GM18861 (cell line): Measurements from ENCODE around the gene APH1B.

Experiments used
- ATAC-seq: cut with Tn5 transposase; IDR thresholded peaks from one replicate; pipeline ENCODE4 v1.9.1; 2021; ENCODE audit not compliant: unreplicated experiment

APH1B gene

GRCh38 chr15:63349621-63350020 lies 72.2 kb downstream of the APH1B start:
- ATAC-seq: no peak

- ATAC-seq: no peak
Observed at GRCh38 chr15:63350178-63350621, 72.8 kb downstream of the APH1B start.

GRCh38 chr15:63351170-63351569 lies 73.8 kb downstream of the APH1B start:
- no peak for ATAC-seq

GRCh38 chr15:63352808-63353207 lies 75.4 kb downstream of the APH1B start:
- no peak for ATAC-seq

- ATAC-seq: no peak
Observed at GRCh38 chr15:63353261-63353660, 75.9 kb downstream of the APH1B start.

- ATAC-seq: no peak
Observed at GRCh38 chr15:63353887-63354286, 76.5 kb downstream of the APH1B start.

- ATAC-seq: no peak
Observed at GRCh38 chr15:63354821-63355650, 77.6 kb downstream of the APH1B start.

- ATAC-seq: no peak
Observed at GRCh38 chr15:63357061-63357460, 79.7 kb downstream of the APH1B start.

- no peak for ATAC-seq
Observed at GRCh38 chr15:63357731-63358130, 80.3 kb downstream of the APH1B start.

- ATAC-seq: no peak
Observed at GRCh38 chr15:63358241-63359029, 81.0 kb downstream of the APH1B start.
